AG04449 (cell line): ENCODE results near the gene TLN1.
A peak's percentile ranks its signal among the peaks of the same experiment; 100 is the strongest.

Experiments used
- CTCF ChIA-PET: fragments of 350-600 bp; formaldehyde crosslinking; extraction: SDS; loops from one replicate; lab custom pipeline; 2021; ENCODE audit warnings: antibody characterized with exemption; lab: Yijun Ruan, JAX
- POLR2A ChIA-PET: fragments of 400-600, 350-600 bp; formaldehyde crosslinking; extraction: SDS; loops from one replicate; lab custom pipeline; 2020; ENCODE audit warnings: antibody characterized with exemption, inconsistent platforms; lab: Yijun Ruan, JAX
- DNase-seq: peaks from one replicate; pipeline ENCODE4 v3.0.0-alpha.2; 2010; ENCODE audit warnings: low read depth, low spot score
- H3K4me3 ChIP-seq: 2 replicates; pipeline ENCODE4 v1.5.1; 2011; ENCODE audit warnings: low read depth, mild to moderate bottlenecking, control low read depth, low read length
- CTCF ChIP-seq: IDR thresholded peaks from one replicate; pipeline ENCODE4 v1.5.1; 2011; ENCODE audit warnings: mild to moderate bottlenecking, moderate library complexity, low read length, control low read depth, inconsistent platforms; ENCODE audit not compliant: insufficient read depth; ENCODE audit errors: missing control alignments

Gene TLN1

GRCh38 chr9:35691334-35691650 lies 40.7 kb downstream of the TLN1 start:
- ChIA-PET POLR2A (interaction anchor here (1.2 to 15.8 kb wide), 9 partner anchors 8 to 37 kb away, joined by 3 to 325 read pairs (median 9); partner anchors contain the start of genes ARHGEF39, CCDC107, CREB3 and RMRP), CTCF (interaction anchor here (0.9 to 34.3 kb wide), 5 partner anchors 10 to 179 kb away, joined by 3 to 816 read pairs (median 9); partner anchors contain the start of genes CCDC107, CREB3, RMRP and TLN1)
- DNase-seq = no peak
- no peak for TF ChIP-seq CTCF
- peak overlapping the region; percentile 97 for H3K4me3 ChIP-seq

GRCh38 chr9:35690614-35691333 lies 41.2 kb downstream of the TLN1 start:
- no peak for DNase-seq
- TF ChIP-seq CTCF = no peak
- CTCF ChIA-PET = interaction anchor here (0.9 to 34.3 kb wide), 5 partner anchors 10 to 179 kb away, joined by 3 to 816 read pairs (median 9); partner anchors contain the start of genes ARHGEF39, CCDC107, CREB3 and RMRP
- POLR2A ChIA-PET = interaction anchor here (0.8 to 15.8 kb wide), 16 partner anchors 8 to 50 kb away, joined by 3 to 325 read pairs (median 6); partner anchors contain the start of genes ARHGEF39, CCDC107, CREB3 and RMRP
- peak overlapping the region; percentile 97 for H3K4me3 ChIP-seq

GRCh38 chr9:35690294-35690613 lies 41.7 kb downstream of the TLN1 start:
- CTCF ChIA-PET = interaction anchor here (0.8 to 34.3 kb wide), 4 partner anchors 26 to 32 kb away, joined by 3 to 816 read pairs (median 16); partner anchors contain the start of genes ARHGEF39, CCDC107, CREB3 and RMRP
- H3K4me3 ChIP-seq = peak overlapping the region; percentile 97
- no peak for DNase-seq
- no peak for TF ChIP-seq CTCF
- POLR2A ChIA-PET = interaction anchor here (0.8 to 15.8 kb wide), 15 partner anchors 8 to 204 kb away, joined by 3 to 325 read pairs (median 6); partner anchors contain the start of genes ARHGEF39, CCDC107, CREB3 and RMRP

GRCh38 chr9:35689542-35690293 lies 42.3 kb downstream of the TLN1 start, which contains the start of gene TPM2:
TSS of gene TPM2 (minus strand) at chr9:35689925. CDS start at chr9:35689817, 108 bp downstream.
- POLR2A ChIA-PET = interaction anchor here (0.7 to 15.8 kb wide), 16 partner anchors 9 to 203 kb away, joined by 3 to 325 read pairs (median 6); partner anchors contain the start of genes ARHGEF39, CCDC107, CREB3 and RMRP
- CTCF ChIA-PET = interaction anchor here (0.8 to 34.3 kb wide), 5 partner anchors 8 to 32 kb away, joined by 3 to 816 read pairs (median 28); partner anchors contain the start of genes ARHGEF39, CCDC107, CREB3 and RMRP
- no peak for DNase-seq
- TF ChIP-seq CTCF = no peak
- peak within 1 kb of the TSS; percentile 97 for H3K4me3 ChIP-seq

- TF ChIP-seq CTCF = no peak
- ChIA-PET CTCF (interaction anchor here (1.2 to 34.3 kb wide), 7 partner anchors 9 to 85 kb away, joined by 4 to 816 read pairs (median 24); partner anchors contain the start of genes CCDC107, CREB3, RMRP and TLN1), POLR2A (interaction anchor here (0.6 to 15.8 kb wide), 16 partner anchors 8 to 123 kb away, joined by 3 to 325 read pairs (median 4); partner anchors contain the start of genes ARHGEF39, CCDC107, CREB3 and RMRP)
- DNase-seq = no peak
- H3K4me3 ChIP-seq = peak overlapping the region; percentile 97
These were observed 43.1 kb downstream of the TLN1 start for GRCh38 chr9:35688558-35689541.
